ENCODE data around the gene P3H4.

Gene P3H4

DNA sequence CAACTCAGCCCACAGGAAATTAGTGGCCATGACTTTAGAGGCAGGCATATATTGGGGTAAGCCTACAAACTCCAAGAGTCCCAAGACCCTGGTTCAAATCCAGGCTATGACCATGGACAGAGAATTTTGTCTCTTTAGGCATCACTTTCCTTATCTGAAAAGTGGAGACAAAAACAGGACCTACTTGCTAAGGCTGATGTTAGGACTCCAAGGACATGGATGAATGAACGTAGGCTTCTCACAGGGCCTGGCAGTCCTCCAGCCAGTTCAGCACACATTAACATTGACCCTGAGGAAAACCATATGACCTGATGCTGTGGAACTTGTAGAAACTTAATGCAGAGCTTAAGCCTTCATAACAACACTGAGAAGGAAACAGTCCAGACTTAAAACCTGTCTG lies 2.4 kb upstream of the P3H4 start:
- Histone ChIP-seq H3K9me3 (ENCODE audit: control insufficient read depth, low read length) (no peaks in the 10 kb centered on the region), H3K27me3 (ENCODE audit: control insufficient read depth, insufficient read depth, low read length) (peaks cover 12% of the 10 kb centered on the region), H3K36me3 (ENCODE audit: control insufficient read depth, insufficient read depth, low read length) (no peaks in the 10 kb centered on the region), H3K9ac (ENCODE audit: low read length) (no peak overlapping the region), H3K4me1 (ENCODE audit: control insufficient read depth, insufficient read depth, low read length) (peaks cover 31% of the 10 kb centered on the region), H3K4me3 (ENCODE audit: low read length) (no peak overlapping the region)

DNA sequence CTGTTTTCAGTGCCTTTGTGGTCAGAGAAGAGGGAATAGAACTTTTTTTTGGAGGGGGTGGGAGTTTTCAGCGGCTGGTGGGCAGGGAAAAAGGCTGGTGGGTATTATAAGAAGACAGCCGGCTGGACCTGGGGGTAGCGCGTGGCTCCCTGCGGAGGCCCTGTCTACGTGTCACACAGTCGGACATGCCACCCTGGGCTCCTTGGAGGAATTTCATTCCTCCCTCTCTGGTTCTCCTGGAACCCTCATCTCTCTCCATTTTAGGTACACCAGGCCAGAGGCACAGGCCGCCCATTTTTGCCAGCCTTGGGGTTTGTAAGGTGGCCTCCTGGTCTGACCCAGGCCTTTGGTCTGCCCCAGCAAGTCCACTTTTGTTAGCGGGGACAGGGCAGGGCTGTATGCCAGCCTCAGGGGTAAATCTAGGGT lies 2.0 kb upstream of the P3H4 start:
- Histone ChIP-seq H3K4me1 (ENCODE audit: control insufficient read depth, insufficient read depth, low read length) (peaks cover 31% of the 10 kb centered on the region), H3K9me3 (ENCODE audit: control insufficient read depth, low read length) (no peaks in the 10 kb centered on the region), H3K27me3 (ENCODE audit: control insufficient read depth, insufficient read depth, low read length) (peaks cover 12% of the 10 kb centered on the region), H3K36me3 (ENCODE audit: control insufficient read depth, insufficient read depth, low read length) (no peaks in the 10 kb centered on the region), H3K4me3 (ENCODE audit: low read length) (no peak overlapping the region), H3K9ac (ENCODE audit: low read length) (no peak overlapping the region)

DNA sequence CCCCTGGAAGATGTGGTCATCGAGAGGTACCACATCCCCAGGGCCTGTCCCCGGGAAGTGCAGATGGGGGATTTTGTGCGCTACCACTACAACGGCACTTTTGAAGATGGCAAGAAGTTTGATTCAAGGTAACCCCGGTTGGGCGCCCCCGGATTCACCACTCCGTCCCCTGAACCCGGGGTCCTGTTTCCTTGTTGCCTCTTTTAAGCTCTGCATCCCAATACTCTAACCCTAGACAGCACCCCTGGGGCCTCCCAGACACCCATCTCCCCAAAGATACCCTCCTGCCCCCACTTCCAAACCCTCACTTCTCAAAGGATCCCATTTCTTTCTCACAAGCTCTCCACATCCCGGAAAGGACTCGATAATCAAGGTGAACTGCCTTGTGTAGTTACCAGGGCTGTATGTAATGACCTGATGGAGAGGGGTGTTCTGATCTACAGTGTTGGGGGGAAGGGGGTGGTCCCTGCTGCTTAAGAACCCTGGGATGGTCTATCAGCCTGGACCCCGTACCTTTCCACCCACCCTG lies 1.5 kb upstream of the P3H4 start:
- no peak overlapping the region for H3K9ac ChIP-seq (ENCODE audit: low read length)
- H3K4me3 ChIP-seq (ENCODE audit: low read length): no peak overlapping the region
- H3K27me3 ChIP-seq (ENCODE audit: control insufficient read depth, insufficient read depth, low read length): peaks cover 12% of the 10 kb centered on the region
- H3K4me1 ChIP-seq (ENCODE audit: control insufficient read depth, insufficient read depth, low read length): peaks cover 31% of the 10 kb centered on the region
- H3K36me3 ChIP-seq (ENCODE audit: control insufficient read depth, insufficient read depth, low read length): no peaks in the 10 kb centered on the region
- H3K9me3 ChIP-seq (ENCODE audit: control insufficient read depth, low read length): no peaks in the 10 kb centered on the region

DNA sequence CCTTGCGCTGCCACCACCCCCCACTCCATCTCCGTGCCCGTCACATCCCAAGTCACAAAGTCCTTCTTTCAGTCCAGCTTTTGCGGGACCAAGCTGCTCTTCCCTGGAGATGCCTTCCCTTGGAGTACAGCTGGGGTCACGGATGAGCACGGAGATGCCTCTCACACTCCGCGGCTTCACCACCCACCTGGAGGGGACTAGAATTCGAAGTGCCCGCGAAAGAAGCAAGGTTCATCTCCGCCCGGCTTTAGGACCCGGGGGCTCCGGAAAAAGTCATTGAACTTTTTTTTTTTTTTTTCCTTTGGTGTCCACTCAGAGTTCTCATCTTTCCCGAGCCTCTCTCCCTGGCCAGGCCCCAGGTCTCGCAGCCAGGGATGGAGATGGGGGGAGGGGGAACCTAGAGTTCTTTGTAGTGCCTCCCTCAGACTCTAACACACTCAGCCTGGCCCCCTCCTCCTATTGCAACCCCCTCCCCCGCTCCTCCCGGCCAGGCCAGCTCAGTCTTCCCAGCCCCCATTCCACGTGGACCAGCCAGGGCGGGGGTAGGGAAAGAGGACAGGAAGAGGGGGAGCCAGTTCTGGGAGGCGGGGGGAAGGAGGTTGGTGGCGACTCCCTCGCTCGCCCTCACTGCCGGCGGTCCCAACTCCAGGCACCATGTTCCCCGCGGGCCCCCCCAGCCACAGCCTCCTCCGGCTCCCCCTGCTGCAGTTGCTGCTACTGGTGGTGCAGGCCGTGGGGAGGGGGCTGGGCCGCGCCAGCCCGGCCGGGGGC lies 817 bp upstream of the P3H4 start, which contains the start of gene FKBP10:
Gene FKBP10, plus strand, starts transcription at position 624 of the 771 bp plus-strand sequence. Its CDS starts 31 bp downstream, at position 655.
- H3K4me3 ChIP-seq (ENCODE audit: low read length): peak within 1 kb of the TSS; percentile 36
- H3K9me3 ChIP-seq (ENCODE audit: control insufficient read depth, low read length): no peaks in the 10 kb centered on the region
- H3K4me1 ChIP-seq (ENCODE audit: control insufficient read depth, insufficient read depth, low read length): peaks cover 38% of the 10 kb centered on the region
- no peaks in the 10 kb centered on the region for H3K36me3 ChIP-seq (ENCODE audit: control insufficient read depth, insufficient read depth, low read length)
- peak within 1 kb of the TSS; percentile 69 for H3K9ac ChIP-seq (ENCODE audit: low read length)
- peaks cover 12% of the 10 kb centered on the region for H3K27me3 ChIP-seq (ENCODE audit: control insufficient read depth, insufficient read depth, low read length)

DNA sequence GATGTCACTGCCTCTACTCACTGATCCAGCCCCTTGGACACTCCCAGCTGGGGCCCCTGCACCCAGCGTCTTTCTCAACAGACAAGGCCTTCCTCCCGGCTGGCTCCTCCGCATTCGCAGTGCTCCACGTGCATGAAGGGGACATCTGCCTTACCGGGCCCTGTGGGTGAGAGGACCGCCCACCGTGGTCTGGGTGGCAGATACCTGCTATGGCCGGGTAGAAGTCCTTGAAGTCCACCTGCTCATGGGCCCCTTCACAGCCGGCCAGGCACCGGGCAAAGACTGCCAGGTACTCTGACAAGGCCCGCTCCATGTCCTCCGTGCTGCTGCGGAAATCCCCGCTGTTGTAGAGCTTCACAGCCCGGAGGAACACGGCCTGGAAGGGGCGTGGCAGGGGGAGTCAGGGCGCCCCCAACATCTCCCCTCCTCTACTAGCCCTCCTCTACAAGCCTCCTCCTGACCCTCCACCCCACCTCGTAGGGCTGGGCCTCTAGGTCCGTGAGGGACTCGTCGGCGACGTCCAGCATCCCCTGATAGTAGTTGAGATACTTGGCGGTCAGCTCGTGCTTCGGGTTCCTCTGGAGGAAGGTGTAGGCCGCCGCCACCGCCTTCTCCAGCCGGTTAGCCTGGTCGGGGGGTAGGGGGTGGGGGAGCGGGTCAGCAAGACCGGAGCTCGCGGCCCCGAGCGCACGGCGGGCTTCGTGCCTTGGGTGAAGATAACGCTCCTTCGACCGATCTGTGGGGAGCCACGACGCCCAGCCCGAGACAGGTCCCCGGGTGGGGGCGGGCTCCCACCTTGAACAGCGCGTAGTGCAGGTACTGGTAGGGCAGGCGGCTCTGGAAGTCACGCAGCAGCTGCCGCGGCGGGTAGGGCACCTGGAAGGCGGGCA lies 845 bp downstream of the P3H4 start:
- peak overlapping the region; percentile 69 for H3K9ac ChIP-seq (ENCODE audit: low read length)
- peaks cover 52% of the 10 kb centered on the region for H3K4me1 ChIP-seq (ENCODE audit: control insufficient read depth, insufficient read depth, low read length)
- peak overlapping the region; percentile 33 for H3K4me3 ChIP-seq (ENCODE audit: low read length)
- H3K36me3 ChIP-seq (ENCODE audit: control insufficient read depth, insufficient read depth, low read length): no peaks in the 10 kb centered on the region
- no peaks in the 10 kb centered on the region for H3K9me3 ChIP-seq (ENCODE audit: control insufficient read depth, low read length)
- peaks cover 12% of the 10 kb centered on the region for H3K27me3 ChIP-seq (ENCODE audit: control insufficient read depth, insufficient read depth, low read length)

DNA sequence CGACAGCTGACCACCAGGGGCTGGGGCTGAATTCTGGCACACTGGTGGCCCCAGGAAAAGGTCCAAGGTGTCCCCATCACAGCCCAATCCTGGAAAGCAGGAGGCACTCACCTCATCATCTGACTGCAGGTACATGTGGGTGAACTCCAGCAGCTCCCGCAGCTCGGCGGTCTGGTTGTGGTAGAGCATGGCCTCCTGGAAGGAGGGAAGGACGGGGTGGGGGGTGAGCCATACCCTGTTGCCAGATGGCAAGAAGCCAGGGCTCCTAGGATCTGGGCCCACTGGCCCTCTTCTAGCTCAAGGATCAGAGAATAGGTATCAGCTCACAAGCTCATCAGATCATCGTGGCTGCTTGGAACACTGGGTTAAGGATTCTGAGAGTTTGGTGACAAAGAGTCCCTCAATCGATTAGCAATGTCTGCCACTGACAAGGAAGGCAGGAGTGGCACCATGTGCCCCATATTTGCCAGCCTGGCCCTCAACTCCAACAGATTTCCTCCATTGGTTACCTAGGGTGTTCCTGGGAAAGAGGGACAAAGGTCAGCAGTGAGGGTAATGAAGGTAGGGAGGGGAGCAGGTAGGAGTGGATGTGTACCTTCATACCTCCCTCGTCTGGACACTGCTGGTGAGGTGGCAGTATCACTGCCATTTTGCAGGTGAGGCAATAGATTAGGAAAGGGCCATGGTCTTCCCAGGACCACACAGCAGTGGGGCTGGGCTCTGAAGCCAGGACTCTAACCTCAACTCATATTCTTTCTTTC lies 4.9 kb downstream of the P3H4 start:
- Histone ChIP-seq H3K36me3 (ENCODE audit: control insufficient read depth, insufficient read depth, low read length) (no peaks in the 10 kb centered on the region), H3K4me1 (ENCODE audit: control insufficient read depth, insufficient read depth, low read length) (peaks cover 39% of the 10 kb centered on the region), H3K27me3 (ENCODE audit: control insufficient read depth, insufficient read depth, low read length) (no peaks in the 10 kb centered on the region), H3K9ac (ENCODE audit: low read length) (no peak overlapping the region), H3K4me3 (ENCODE audit: low read length) (no peak overlapping the region), H3K9me3 (ENCODE audit: control insufficient read depth, low read length) (no peaks in the 10 kb centered on the region)

DNA sequence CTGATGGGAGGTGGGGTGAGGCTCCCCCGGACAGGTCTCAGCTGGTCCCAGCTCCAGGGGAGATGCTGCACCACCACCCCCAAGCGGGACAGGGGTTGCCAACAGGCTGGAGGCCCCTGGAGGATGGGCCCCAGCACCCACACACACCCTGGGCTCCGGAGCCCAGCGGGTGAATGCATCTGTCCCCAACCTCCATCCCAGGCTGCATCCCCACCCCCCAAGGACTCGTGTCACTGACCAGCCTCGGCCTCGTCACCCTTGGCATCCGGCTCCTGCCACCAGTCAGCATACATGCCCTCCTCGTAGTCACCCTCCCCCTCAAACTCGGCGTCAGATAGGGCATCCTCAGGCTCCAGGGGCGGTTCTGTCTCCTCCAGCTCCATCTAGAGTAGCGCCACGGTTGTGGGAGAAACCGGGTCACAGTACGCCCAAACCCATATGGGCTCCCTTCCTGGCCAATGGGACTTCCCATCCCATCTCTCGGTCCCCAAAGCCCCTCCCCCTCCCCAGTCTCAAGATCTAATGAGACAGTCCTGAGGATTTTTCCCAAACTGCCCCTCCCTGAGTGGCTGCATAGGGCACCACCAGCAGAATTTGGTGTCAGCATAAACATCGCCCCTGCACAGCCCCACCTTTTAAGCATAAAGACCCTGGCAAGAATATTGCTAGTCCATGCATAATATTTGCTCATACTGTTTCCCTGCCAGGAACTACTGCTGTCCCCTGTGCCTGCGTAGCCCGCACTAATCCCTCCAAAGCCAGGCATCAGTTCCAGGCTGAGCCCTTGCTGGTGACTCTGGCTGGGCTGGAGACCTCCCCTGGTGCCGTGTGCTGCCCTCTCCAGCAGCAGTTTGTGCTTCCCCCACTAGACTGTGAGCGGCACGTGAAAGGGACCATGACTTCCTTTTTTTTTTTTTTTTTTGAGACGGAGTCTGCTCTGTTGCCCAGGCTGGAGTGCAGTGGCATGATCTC lies 8.4 kb downstream of the P3H4 start:
- Histone ChIP-seq H3K9me3 (ENCODE audit: control insufficient read depth, low read length) (no peaks in the 10 kb centered on the region), H3K4me1 (ENCODE audit: control insufficient read depth, insufficient read depth, low read length) (peaks cover 43% of the 10 kb centered on the region), H3K27me3 (ENCODE audit: control insufficient read depth, insufficient read depth, low read length) (no peaks in the 10 kb centered on the region), H3K4me3 (ENCODE audit: low read length) (no peak overlapping the region), H3K9ac (ENCODE audit: low read length) (no peak overlapping the region), H3K36me3 (ENCODE audit: control insufficient read depth, insufficient read depth, low read length) (no peaks in the 10 kb centered on the region)

DNA sequence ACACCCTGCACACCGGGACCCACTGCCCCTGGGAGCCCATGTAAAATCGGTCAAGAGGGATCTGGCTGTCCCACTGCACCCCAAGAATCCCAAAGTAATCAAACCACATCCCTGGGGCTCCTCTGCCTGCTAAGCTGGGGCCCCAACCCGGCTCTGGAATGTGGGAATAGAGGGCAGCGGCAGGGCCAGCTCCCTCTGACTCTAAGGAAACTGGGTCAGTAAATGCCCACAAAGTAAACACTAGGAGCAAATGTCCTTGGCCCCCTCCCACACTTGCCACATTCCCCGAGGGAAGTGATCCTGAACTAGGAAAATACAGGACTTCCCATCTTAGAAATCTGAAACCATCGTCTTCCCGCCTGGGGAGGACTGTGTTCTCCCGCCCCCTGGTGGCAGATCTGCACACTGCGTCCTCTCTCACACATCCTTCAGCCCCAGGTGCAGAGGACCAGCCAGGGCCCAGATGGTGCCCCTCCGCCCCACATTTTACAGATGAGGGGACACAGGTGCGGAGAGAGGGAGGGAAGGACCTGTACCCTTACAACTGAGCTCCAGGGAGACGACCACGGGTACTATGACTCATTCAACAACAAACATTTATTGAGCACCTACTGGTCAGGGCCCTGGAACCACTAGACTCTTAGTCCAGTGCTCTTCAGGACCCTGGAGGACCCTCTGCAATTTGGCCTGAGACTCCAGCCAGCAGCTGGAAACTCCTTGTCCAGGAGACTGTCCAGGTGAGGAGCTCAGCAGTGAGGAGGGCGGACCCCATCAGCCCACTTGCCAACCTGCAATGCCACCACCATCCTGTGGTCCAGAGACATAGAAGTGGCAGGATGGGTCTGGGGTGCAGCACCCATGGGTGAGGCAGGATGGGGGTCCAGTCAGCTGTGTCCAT lies 10.1 kb downstream of the P3H4 start:
- Histone ChIP-seq H3K27me3 (ENCODE audit: control insufficient read depth, insufficient read depth, low read length) (no peaks in the 10 kb centered on the region), H3K4me1 (ENCODE audit: control insufficient read depth, insufficient read depth, low read length) (peaks cover 28% of the 10 kb centered on the region), H3K9me3 (ENCODE audit: control insufficient read depth, low read length) (no peaks in the 10 kb centered on the region), H3K4me3 (ENCODE audit: low read length) (no peak overlapping the region), H3K36me3 (ENCODE audit: control insufficient read depth, insufficient read depth, low read length) (no peaks in the 10 kb centered on the region), H3K9ac (ENCODE audit: low read length) (peak overlapping the region; percentile 48)

DNA sequence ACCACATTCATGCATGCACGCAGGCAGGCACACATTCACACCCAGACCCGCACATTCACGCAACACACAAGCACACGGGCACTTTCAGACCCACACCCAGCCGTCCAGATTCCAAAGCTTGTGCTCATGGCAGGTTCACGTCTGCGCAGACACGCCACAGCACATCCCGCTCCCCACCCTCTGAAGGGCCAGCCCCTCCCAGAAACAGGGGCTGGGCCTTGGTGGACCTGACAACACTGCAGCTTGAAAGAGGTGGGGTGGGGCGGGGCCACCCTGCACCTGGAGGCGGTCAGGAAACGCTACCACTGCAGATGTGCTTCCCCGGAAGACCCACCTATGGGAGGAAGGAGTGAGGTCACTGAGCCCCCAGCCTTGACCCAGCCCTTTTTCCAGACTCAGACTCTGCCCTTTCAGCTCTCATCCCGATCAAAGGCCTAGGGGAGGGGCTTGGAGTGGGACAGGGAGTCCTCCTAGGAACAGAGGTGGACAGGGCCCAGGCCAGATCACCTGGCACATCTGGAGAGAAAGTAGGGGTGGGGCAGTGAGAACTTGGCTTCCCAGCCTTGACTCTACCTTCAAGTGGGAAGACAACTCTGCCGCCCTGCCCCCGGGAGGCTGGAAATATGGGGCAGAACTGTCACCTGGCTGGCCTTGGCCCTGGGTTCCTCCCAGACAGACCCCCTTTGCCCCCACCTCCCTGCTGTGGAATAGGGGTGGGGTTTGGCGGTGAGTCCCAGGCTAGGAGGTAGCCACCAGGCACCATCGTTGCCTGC lies 11.0 kb downstream of the P3H4 start:
- peaks cover 28% of the 10 kb centered on the region for H3K4me1 ChIP-seq (ENCODE audit: control insufficient read depth, insufficient read depth, low read length)
- H3K4me3 ChIP-seq (ENCODE audit: low read length): peak overlapping the region; percentile 10
- H3K27me3 ChIP-seq (ENCODE audit: control insufficient read depth, insufficient read depth, low read length): no peaks in the 10 kb centered on the region
- H3K36me3 ChIP-seq (ENCODE audit: control insufficient read depth, insufficient read depth, low read length): no peaks in the 10 kb centered on the region
- peak overlapping the region; percentile 48 for H3K9ac ChIP-seq (ENCODE audit: low read length)
- no peaks in the 10 kb centered on the region for H3K9me3 ChIP-seq (ENCODE audit: control insufficient read depth, low read length)

DNA sequence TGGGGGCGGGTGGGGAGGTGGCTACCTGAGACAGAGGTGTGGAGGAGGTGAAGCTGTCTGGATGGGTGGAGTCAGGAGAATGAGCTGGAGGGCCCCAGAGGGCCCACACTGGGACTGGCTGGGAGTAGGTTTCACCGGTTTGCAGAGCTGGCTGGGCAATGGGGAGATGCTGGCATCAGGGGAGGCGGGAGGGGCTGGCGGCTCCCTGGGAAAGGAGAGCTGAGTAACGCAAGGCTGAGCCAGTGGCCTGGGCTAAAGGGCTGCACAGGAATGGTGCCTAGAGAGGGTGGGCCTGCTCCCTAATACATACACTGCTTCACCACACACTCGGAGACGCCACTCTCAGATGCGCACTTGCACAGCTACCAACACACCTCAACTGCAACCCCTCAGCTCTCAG lies 12.4 kb downstream of the P3H4 start:
- no peak overlapping the region for H3K4me3 ChIP-seq (ENCODE audit: low read length)
- no peak overlapping the region for H3K9ac ChIP-seq (ENCODE audit: low read length)
- no peaks in the 10 kb centered on the region for H3K9me3 ChIP-seq (ENCODE audit: control insufficient read depth, low read length)
- peaks cover 33% of the 10 kb centered on the region for H3K4me1 ChIP-seq (ENCODE audit: control insufficient read depth, insufficient read depth, low read length)
- H3K36me3 ChIP-seq (ENCODE audit: control insufficient read depth, insufficient read depth, low read length): no peaks in the 10 kb centered on the region
- H3K27me3 ChIP-seq (ENCODE audit: control insufficient read depth, insufficient read depth, low read length): no peaks in the 10 kb centered on the region

All from mucosa of stomach (tissue), 1 donor.